Gastroesophageal sphincter (tissue), 3 donors: ENCODE results near the gene MICALL2.

ENCODE experiments used
- CTCF ChIP-seq, 4 experiments: fragments of 200-600 bp in 2 of 4; fragments of 450-650 bp in 2 of 4; sonication (generic) in 1 of 4; IDR thresholded peaks; one replicate each; pipeline ENCODE4 v1.5.1; 2017 to 2019; ENCODE audit warnings: antibody characterized with exemption in 4 of 4, mild to moderate bottlenecking in 2 of 4, moderate library complexity in 2 of 4
- EP300 ChIP-seq: sonication (generic); formaldehyde crosslinking; IDR thresholded peaks from one replicate; pipeline ENCODE4 v1.6.1; 2017; ENCODE audit warnings: antibody characterized with exemption, mild to moderate bottlenecking
- POLR2AphosphoS5 ChIP-seq: sonication (generic); formaldehyde crosslinking; IDR thresholded peaks from one replicate; pipeline ENCODE4 v1.6.1; 2017; ENCODE audit warnings: antibody characterized with exemption

DNA sequence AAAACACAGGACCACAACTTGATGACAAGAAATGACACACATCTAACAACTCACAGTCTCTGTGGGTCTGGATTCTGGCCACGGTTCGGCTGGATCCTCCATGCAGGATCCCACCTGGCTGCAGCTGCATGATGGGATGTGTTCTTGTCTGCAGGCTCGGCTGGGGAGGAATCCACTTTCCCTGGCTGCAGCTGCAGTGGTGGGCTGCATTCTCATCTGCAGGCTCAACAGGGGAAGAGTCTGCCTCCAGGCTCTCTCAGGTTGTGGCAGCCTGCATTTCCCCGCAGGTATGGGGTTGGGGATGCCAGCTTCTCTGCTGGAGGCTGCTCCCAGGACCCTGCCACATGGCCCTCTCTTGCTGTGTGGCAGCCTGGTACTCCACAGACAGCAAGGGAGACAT lies 64.9 kb downstream of the MICALL2 start:
- TF ChIP-seq CTCF (IDR thresholded peaks at IDR 0.05) (no peak), POLR2AphosphoS5 (no peak), EP300 (no peak)
